Transverse colon (tissue), 3 donors: ENCODE results near the gene NECTIN2.

Experiments
- POLR2A ChIP-seq: fragments of 450-650 bp; IDR thresholded peaks from one replicate; pipeline ENCODE4 v1.6.1; 2016; ENCODE audit warnings: antibody characterized with exemption, mild to moderate bottlenecking, moderate library complexity
- TF ChIP-seq, protein P1 (sequence below), 5 experiments: fragments of 200-600 bp in 3 of 5; fragments of 450-650 bp in 2 of 5; sonication (generic) in 3 of 5; IDR thresholded peaks; 1 replicate in 2 of 5; 2 replicates in 3 of 5; pipeline ENCODE4 v1.5.1; 2016 to 2017; ENCODE audit warnings: antibody characterized with exemption in 5 of 5, inconsistent platforms in 3 of 5, mild to moderate bottlenecking in 2 of 5, moderate library complexity in 1 of 5

DNA sequence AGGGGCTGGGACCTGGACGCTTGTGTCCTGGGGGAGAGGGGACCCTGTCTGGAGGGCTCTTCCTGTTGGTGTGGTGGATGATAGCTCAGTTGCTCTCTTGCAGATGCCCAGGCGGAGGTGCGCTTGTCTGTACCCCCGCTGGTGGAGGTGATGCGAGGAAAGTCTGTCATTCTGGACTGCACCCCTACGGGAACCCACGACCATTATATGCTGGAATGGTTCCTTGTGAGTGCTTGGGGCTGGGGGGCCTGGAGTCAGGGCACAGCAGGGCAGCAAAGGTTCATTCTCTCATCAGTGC lies 35.0 kb upstream of the NECTIN2 start:
- TF ChIP-seq, protein P1, sequence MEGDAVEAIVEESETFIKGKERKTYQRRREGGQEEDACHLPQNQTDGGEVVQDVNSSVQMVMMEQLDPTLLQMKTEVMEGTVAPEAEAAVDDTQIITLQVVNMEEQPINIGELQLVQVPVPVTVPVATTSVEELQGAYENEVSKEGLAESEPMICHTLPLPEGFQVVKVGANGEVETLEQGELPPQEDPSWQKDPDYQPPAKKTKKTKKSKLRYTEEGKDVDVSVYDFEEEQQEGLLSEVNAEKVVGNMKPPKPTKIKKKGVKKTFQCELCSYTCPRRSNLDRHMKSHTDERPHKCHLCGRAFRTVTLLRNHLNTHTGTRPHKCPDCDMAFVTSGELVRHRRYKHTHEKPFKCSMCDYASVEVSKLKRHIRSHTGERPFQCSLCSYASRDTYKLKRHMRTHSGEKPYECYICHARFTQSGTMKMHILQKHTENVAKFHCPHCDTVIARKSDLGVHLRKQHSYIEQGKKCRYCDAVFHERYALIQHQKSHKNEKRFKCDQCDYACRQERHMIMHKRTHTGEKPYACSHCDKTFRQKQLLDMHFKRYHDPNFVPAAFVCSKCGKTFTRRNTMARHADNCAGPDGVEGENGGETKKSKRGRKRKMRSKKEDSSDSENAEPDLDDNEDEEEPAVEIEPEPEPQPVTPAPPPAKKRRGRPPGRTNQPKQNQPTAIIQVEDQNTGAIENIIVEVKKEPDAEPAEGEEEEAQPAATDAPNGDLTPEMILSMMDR (IDR thresholded peaks at IDR 0.05) = no peak
- TF ChIP-seq POLR2A = no peak
